Subcutaneous abdominal adipose tissue (tissue), 5 donors: ENCODE results near the gene CYP3A4.
"Not testable (repeated sequence)": the region's sequence is repeated elsewhere in the genome, so short reads cannot be mapped to it uniquely, and the experiment has no call there.

ENCODE experiments used
- H3K27ac ChIP-seq: one replicate; pipeline ENCODE4 v1.7.0; 2013; ENCODE audit warnings: low read depth, mild to moderate bottlenecking, inconsistent platforms, low read length, moderate library complexity
- H3K27me3 ChIP-seq, 5 donors: one replicate each; pipeline ENCODE4 v1.7.0; 2013; ENCODE audit warnings: low read length in 5 of 5, inconsistent platforms in 1 of 5; ENCODE audit not compliant: control insufficient read depth in 5 of 5, insufficient read depth in 4 of 5
- H3K36me3 ChIP-seq, 5 donors: one replicate each; pipeline ENCODE4 v1.7.0; 2013; ENCODE audit warnings: low read length in 5 of 5; ENCODE audit not compliant: control insufficient read depth in 5 of 5, insufficient read depth in 5 of 5
- H3K4me1 ChIP-seq, 5 donors: one replicate each; pipeline ENCODE4 v1.7.0; 2013; ENCODE audit warnings: low read length in 5 of 5, mild to moderate bottlenecking in 3 of 5, moderate library complexity in 1 of 5; ENCODE audit not compliant: control insufficient read depth in 5 of 5, insufficient read depth in 5 of 5
- H3K4me3 ChIP-seq, 5 donors: one replicate each; pipeline ENCODE4 v1.7.0; 2013; ENCODE audit warnings: low read length in 5 of 5, low read depth in 1 of 5
- H3K9ac ChIP-seq, 5 donors: one replicate each; pipeline ENCODE4 v1.7.0; 2013; ENCODE audit warnings: low read length in 5 of 5, mild to moderate bottlenecking in 4 of 5, moderate library complexity in 3 of 5
- H3K9me3 ChIP-seq, 5 donors: one replicate each; pipeline ENCODE4 v1.7.0; 2013; ENCODE audit warnings: low read length in 5 of 5; ENCODE audit not compliant: control insufficient read depth in 5 of 5
- donor health status: healthy.
- donor health status: healthy.
- donor health status: healthy.
- donor health status: healthy.
- donor health status: healthy.

Gene CYP3A4

DNA sequence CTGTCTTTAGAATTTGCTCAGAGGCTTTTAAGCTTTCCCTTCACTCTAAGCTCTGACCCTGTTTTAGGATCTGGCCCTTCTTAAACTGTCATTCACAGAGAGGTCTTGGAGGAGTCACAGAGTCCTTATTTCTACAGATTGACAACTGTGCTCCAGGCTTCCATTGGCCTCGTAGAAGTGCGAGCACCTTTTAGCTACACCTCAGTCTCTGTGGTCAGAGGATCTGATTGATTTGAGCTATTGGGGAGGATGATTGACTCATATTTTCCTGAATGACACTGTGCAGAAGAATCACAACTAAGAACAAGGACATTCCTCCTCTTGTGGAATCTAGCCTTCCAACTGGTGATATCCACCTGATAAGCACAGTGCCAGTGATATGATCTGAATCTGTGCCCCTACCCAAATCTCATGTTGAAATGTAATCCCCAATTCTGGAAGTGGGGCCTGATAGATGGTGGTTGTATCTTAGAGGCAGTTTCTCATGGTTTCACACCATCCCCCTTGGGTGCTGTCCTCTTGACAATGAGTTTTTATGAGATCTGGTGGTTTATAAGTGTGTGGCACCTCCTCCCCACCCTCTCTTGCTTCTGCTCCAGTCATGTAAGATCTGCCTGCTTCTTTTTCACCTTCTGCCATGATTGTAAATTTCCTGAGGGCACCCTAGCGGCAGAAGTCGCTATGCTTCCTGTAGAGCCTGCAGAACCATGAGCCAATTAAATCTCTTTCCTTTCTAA, 52.2 kb downstream of the CYP3A4 start:
- Histone ChIP-seq H3K27ac (no peak overlapping the region), H3K4me1 (no peaks in the 10 kb centered on the region)

DNA sequence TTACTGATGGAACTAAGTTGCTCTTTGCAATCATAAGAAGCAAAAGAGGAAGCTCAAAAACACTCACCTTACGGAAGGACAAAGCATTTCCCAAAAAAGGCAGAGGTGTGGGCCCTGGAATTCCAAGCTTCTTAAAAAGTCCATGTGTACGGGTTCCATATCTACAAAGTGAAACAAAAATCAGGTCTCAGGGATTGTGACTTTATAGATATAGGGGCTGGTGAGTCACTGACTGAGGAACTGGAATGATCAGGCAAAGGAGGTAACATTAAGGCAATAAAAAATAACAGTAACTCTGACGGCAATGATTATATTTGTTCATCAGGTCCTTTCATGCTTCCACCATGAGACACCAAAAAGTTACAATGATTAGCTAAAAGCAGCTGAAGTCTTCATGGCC, 53.0 kb downstream of the CYP3A4 start:
- Histone ChIP-seq H3K27me3 (no peaks in the 10 kb centered on the region), H3K27ac (no peak overlapping the region), H3K9ac (no peak overlapping the region), H3K4me1 (no peaks in the 10 kb centered on the region), H3K9me3 (no peaks in the 10 kb centered on the region), H3K4me3 (no peak overlapping the region), H3K36me3 (no peaks in the 10 kb centered on the region)

More for the DNA sequence above, 52.2 kb downstream of the CYP3A4 start:
- Histone ChIP-seq H3K27me3 (no peaks in the 10 kb centered on the region), H3K9me3 (no peaks in the 10 kb centered on the region), H3K36me3 (peaks cover 0 to 4% (median 0%) of the 10 kb centered on the region in 5 donors), H3K9ac (no peak overlapping the region), H3K4me3 (no peak overlapping the region)

DNA sequence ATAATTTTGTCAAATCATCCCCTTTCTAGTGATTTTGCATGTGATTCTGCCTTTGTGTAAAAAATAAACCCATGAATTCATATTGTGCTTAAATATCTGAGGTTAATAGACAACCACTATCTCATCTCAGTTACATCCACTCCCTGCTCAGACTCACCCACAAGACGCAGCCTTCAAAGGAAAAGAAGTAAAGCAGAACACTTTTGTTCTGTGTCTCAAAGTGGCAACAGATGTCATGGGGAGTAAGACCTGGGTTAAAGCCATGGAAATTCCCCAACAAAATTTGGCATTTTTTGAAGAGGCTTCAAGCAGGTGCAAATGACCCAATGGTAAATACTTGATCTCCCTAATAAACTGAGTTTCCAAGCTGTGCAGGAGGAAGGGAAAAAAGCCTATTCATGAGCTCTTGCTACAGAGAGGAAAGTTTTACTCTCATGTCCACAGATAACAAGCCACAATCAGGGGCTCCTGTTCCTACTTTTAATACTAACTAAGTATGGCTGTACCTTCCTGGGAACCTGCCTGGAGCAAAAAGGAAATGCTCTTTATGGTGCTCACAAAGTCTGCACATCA, 53.7 kb downstream of the CYP3A4 start:
- Histone ChIP-seq H3K36me3 (no peaks in the 10 kb centered on the region), H3K27me3 (no peaks in the 10 kb centered on the region), H3K4me1 (no peaks in the 10 kb centered on the region), H3K9ac (no peak overlapping the region), H3K4me3 (no peak overlapping the region), H3K9me3 (no peaks in the 10 kb centered on the region), H3K27ac (no peak overlapping the region)

DNA sequence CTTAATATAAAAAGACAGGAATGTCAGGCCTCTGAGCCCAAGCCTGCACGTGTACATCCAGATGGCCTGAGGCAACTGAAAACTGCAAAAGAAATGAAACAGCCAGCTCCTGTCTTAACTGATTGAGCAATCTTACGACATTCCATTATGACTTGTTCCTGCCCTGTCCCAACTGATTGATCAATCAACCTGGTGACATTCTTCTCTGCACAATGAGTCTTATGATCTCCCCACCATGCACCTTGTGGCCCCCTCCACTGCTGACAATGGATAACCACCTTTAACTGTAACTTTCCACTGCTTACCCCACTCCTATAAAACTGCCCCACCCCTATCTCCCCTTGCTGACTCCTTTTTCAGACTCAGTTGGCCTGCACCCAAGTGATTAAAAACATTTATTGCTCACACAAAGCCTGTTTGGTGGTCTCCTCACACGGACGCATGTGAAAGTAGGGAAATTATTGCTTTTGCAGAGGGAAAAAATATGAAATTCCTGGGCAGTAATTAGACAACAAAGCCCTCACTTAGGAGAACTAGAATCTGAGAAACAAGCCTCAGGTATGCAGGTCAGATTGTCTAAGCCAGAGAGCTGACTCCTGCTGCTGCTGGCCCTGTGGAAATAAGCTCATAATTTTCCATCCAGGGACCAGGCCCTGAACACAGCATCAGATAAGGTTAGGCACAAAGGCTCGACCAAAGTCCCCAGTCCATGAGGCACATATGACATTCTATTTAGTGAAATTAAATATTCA, 54.3 kb downstream of the CYP3A4 start:
- H3K27ac ChIP-seq = no peak overlapping the region
- H3K36me3 ChIP-seq = no peaks in the 10 kb centered on the region
- H3K4me1 ChIP-seq = no peaks in the 10 kb centered on the region
- H3K9me3 ChIP-seq = no peaks in the 10 kb centered on the region
- no peak overlapping the region for H3K9ac ChIP-seq
- H3K4me3 ChIP-seq = no peak overlapping the region
- no peaks in the 10 kb centered on the region for H3K27me3 ChIP-seq

DNA sequence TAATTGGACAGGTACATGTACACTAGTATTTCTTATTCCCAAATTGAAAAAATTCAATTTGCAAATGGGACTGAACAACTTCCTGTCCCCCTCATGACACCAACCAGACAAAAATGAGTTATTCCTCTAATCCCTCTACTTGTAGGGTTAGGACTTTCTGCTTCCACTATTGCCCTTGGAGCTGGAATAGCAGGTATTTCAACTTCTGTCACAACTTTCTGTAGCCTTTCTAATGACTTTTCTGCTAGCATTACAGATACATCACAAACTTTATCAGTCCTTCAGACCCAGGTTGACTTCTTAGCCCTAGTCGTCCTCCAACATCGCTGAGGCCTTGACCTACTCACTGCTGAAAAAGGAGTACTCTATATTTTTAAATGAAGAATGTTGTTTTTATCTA, 55.4 kb downstream of the CYP3A4 start:
- H3K9me3 ChIP-seq = no peaks in the 10 kb centered on the region
- H3K4me3 ChIP-seq = no peak overlapping the region
- H3K27me3 ChIP-seq = no peaks in the 10 kb centered on the region
- H3K36me3 ChIP-seq = no peaks in the 10 kb centered on the region
- H3K9ac ChIP-seq = no peak overlapping the region
- H3K4me1 ChIP-seq = no peaks in the 10 kb centered on the region
- H3K27ac ChIP-seq = no peak overlapping the region

DNA sequence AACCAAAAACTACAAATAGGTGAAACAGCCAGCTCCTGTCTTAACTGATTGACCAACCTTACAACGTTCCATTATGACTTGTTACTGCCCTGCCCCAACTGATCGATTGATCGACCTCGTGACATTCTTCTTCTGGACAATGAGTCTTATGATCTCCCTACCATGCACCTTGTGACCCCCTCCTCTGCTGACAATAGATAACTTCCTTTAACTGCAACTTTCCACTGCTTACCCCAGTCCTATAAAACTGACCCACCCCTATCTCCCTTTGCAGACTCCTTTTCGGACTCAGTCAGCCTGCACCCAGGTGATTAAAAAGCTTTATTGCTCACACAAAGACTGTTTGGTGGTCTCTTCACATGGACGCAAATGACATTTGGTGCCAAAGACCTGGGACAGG, 60.8 kb downstream of the CYP3A4 start:
- not testable (repeated sequence) for H3K36me3 ChIP-seq, H3K9ac ChIP-seq, H3K27me3 ChIP-seq

DNA sequence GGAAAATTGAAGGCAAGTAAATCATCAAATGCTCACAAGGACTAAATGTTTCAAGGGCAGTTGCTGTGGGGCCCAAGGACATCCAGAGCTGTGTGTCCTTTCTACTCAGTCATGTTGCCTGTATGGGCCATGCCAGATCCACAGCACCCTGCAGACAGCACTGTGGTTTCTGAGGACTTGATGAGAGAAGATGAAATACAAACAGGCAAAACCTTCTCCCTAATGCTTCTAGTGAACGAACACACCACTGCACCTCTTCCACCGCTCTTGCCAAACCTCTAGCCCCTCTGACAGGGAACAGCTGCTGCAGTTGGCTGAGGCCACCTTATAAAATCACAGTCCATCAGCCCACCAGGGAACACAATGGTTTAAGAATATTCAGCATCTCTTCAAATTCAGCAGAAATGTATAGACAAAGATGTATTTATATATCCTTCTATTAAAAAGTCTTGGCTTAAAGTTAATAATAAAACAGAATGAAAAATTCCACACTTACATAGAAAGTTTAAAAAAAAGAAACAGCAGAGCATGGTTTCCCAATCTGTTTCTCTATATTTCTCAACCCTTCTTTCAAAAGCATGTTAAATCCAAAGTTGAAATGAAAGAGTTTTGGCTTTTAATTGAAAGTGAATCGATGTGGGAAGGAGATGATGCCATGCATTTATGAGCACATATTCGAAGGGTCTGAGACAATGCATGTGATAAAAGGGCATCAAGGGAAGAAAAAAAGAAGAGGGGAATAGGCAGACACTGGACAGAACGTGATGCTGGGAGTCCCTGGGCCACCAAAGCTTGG, 63.0 kb downstream of the CYP3A4 start:
- H3K9ac ChIP-seq = no peak overlapping the region
- peaks cover 0 to 14% (median 4%) of the 10 kb centered on the region in 5 donors for H3K4me1 ChIP-seq
- H3K4me3 ChIP-seq = no peak overlapping the region
- peak overlapping the region; percentile 1 for H3K27ac ChIP-seq
- H3K36me3 ChIP-seq = no peaks in the 10 kb centered on the region
- no peaks in the 10 kb centered on the region for H3K27me3 ChIP-seq
- no peaks in the 10 kb centered on the region for H3K9me3 ChIP-seq

More for the DNA sequence above, 60.8 kb downstream of the CYP3A4 start:
- H3K27ac ChIP-seq, H3K4me3 ChIP-seq, H3K9me3 ChIP-seq: not testable (repeated sequence)
- peaks cover 0 to 14% (median 4%) of the 10 kb centered on the region in 5 donors for H3K4me1 ChIP-seq

DNA sequence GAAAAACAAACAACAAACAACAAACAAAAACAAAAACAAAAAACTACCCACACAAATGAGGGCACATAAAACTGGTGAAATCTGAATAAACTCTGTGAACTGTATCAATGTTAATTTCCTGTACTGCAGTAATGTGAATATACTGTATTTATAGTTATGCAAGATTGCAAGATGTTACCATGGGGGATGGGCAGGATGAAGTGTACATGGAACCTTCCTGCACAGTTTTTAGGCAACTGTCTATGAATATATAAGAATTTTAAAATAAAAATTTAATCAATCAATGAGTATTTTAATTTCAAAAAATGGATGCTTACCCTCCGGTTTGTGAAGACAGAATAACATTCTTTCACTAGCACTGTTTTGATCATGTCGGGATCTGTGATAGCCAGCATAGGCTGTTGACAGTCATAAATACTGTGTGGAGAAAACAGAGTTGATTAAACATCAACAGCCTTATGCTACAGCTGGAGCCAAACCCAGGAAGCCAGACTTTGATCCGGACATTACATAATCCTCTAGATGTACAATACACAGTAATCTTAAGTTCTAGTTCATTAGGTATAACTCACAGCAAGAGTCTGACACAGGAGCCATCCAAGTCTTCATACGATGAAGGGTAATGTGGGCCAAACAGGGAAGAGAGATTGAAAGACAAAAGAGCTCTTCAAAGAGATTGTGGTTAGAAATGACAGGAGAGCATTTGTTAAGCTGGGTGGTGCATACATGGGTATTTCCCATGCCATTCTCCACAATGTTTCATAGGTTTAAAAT, 63.8 kb downstream of the CYP3A4 start:
- Histone ChIP-seq H3K9ac (no peak overlapping the region), H3K9me3 (no peaks in the 10 kb centered on the region), H3K27me3 (no peaks in the 10 kb centered on the region), H3K4me1 (peaks cover 0 to 14% (median 4%) of the 10 kb centered on the region in 5 donors), H3K4me3 (no peak overlapping the region), H3K27ac (peak overlapping the region; percentile 1), H3K36me3 (no peaks in the 10 kb centered on the region)

DNA sequence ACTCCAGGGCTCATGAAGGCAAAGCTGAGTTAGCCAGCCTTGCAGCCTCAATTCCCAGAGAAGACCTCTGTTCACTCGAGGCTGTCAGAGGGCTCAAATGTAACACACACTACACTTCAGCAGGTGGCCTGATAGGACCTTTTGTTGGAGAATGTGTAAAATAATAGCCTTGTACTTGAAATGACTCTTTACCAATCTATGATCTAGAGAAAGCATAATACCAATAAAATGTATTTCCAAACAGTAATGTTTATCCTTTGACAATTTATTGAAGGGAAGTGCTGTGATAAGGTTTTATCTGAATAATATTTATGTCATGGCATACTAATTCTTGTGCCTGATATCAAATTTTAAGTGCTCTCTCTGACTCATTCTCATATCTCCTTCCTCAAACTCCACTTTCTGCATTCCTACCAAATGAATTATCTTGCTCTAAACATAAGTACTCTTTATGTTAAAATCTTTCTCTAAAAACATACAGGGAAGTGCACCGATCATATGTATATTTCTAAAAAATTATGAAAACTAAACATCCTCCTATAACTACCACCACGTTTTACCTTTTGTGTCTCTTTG, 69.9 kb downstream of the CYP3A4 start:
- Histone ChIP-seq H3K9me3 (peaks cover 0 to 3% (median 0%) of the 10 kb centered on the region in 5 donors), H3K27me3 (no peaks in the 10 kb centered on the region), H3K9ac (no peak overlapping the region), H3K4me1 (no peaks in the 10 kb centered on the region), H3K36me3 (peaks cover 0 to 1% (median 0%) of the 10 kb centered on the region in 5 donors), H3K4me3 (no peak overlapping the region), H3K27ac (no peak overlapping the region)
